Caco-2 (cell line): ENCODE data around the gene DCLRE1C. TPM values are rescaled to one million over a fixed set of nuclear protein-coding genes. Genes with fewer than 3 reads are reported as not detected.
A peak's percentile ranks its signal among the peaks of the same experiment; 100 is the strongest.
"Not testable (repeated sequence)": the region's sequence is repeated elsewhere in the genome, so short reads cannot be mapped to it uniquely, and the experiment has no call there.

Experiments
- BruUV-seq: library from RNA; stranded (reverse); fragments of 400-500 nt; replicated peaks from 2 replicates; lab custom pipeline; 2021; lab: Mats Ljungman, UMichigan
- CTCF ChIA-PET: fragments of 300-600 bp; sonication (Branson Sonifier 250); formaldehyde crosslinking; loops from one replicate; lab custom pipeline; 2022; ENCODE audit warnings: antibody characterized with exemption; lab: Charles Lee
- POLR2A ChIA-PET: fragments of 300-600 bp; sonication (Branson Sonifier 250); formaldehyde crosslinking; loops from one replicate; lab custom pipeline; 2022; ENCODE audit warnings: antibody characterized with exemption; lab: Charles Lee
- DNase-seq, 2 experiments: peaks; one replicate each; pipeline versions ENCODE4 v3.0.0 to v3.0.0-alpha.2; 2020 to 2022
- H3K27me3 ChIP-seq: replicated peaks from 2 replicates; pipeline ENCODE4 v1.6.0; 2011; ENCODE audit warnings: low read length; ENCODE audit not compliant: control insufficient read depth, insufficient read depth
- H3K36me3 ChIP-seq: 2 replicates; pipeline ENCODE4 v1.5.1; 2011; ENCODE audit warnings: low read length; ENCODE audit not compliant: control insufficient read depth, insufficient read depth
- H3K4me1 ChIP-seq: fragments of 250-450 bp; sonication (Bioruptor Pico); 2 replicates; pipeline ENCODE4 v1.5.1; 2020; ENCODE audit warnings: mild to moderate bottlenecking
- H3K4me3 ChIP-seq: 2 replicates; pipeline ENCODE4 v1.5.1; 2011; ENCODE audit warnings: low read depth, mild to moderate bottlenecking, control low read depth, low read length
- H3K9me3 ChIP-seq: fragments of 250-450 bp; sonication (Bioruptor Pico); 2 replicates; pipeline ENCODE4 v1.5.1; 2020; ENCODE audit warnings: mild to moderate bottlenecking, moderate library complexity
- H3K27ac Mint-ChIP-seq: one replicate; pipeline ENCODE4 v1.8.0; 2022; ENCODE audit warnings: mixed read lengths; ENCODE audit not compliant: unreplicated experiment
- H3K27me3 Mint-ChIP-seq: one replicate; pipeline ENCODE4 v1.8.0; 2022; ENCODE audit warnings: mixed read lengths; ENCODE audit not compliant: insufficient read depth, unreplicated experiment
- H3K36me3 Mint-ChIP-seq: one replicate; pipeline ENCODE4 v1.8.0; 2022; ENCODE audit warnings: mild to moderate bottlenecking, mixed read lengths; ENCODE audit not compliant: insufficient read depth, unreplicated experiment
- H3K4me1 Mint-ChIP-seq: one replicate; pipeline ENCODE4 v1.8.0; 2022; ENCODE audit warnings: low read depth, mixed read lengths; ENCODE audit not compliant: unreplicated experiment
- H3K4me3 Mint-ChIP-seq: one replicate; pipeline ENCODE4 v1.8.0; 2022; ENCODE audit warnings: mild to moderate bottlenecking, moderate library complexity, mixed read lengths; ENCODE audit not compliant: unreplicated experiment
- H3K9me3 Mint-ChIP-seq: one replicate; pipeline ENCODE4 v1.8.0; 2022; ENCODE audit warnings: mixed read lengths; ENCODE audit not compliant: unreplicated experiment
- intact Hi-C: fragments of 100-400 bp; cut with micrococcal nuclease; formaldehyde crosslinking; loops from one replicate; pipeline ENCODE4 v1.10.0; 2022; ENCODE audit not compliant: unreplicated experiment
- total RNA-seq: library from RNA; stranded (reverse); gene quantifications from 2 replicates; pipeline ENCODE4 v1.2.3, GENCODE V29; 2022
- TF ChIP-seq, protein P1 (sequence below), 2 experiments: fragments of 200-600 bp in 1 of 2; IDR thresholded peaks; 1 replicate in 1 of 2; 2 replicates in 1 of 2; pipeline versions ENCODE4 v1.5.1 to v1.8.0; 2011 to 2022; ENCODE audit warnings: antibody characterized with exemption in 1 of 2, control low read depth in 1 of 2, inconsistent platforms in 1 of 2, low read depth in 1 of 2, low read length in 1 of 2, mild to moderate bottlenecking in 1 of 2, moderate library complexity in 1 of 2; ENCODE audit not compliant: insufficient read depth in 1 of 2, severe bottlenecking in 1 of 2, unreplicated experiment in 1 of 2

Gene DCLRE1C
- total RNA-seq, 1 experiment from 2014 or later: 23.7 TPM

- TF ChIP-seq, protein P1, sequence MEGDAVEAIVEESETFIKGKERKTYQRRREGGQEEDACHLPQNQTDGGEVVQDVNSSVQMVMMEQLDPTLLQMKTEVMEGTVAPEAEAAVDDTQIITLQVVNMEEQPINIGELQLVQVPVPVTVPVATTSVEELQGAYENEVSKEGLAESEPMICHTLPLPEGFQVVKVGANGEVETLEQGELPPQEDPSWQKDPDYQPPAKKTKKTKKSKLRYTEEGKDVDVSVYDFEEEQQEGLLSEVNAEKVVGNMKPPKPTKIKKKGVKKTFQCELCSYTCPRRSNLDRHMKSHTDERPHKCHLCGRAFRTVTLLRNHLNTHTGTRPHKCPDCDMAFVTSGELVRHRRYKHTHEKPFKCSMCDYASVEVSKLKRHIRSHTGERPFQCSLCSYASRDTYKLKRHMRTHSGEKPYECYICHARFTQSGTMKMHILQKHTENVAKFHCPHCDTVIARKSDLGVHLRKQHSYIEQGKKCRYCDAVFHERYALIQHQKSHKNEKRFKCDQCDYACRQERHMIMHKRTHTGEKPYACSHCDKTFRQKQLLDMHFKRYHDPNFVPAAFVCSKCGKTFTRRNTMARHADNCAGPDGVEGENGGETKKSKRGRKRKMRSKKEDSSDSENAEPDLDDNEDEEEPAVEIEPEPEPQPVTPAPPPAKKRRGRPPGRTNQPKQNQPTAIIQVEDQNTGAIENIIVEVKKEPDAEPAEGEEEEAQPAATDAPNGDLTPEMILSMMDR (IDR thresholded peaks at IDR 0.05; ENCODE audit: insufficient read depth in 1 of 2, low read depth in 1 of 2, low read length in 1 of 2, severe bottlenecking in 1 of 2, unreplicated experiment in 1 of 2): no peak
- H3K4me3 Mint-ChIP-seq: no peak overlapping the region
- Histone ChIP-seq H3K4me3 (no peak overlapping the region), H3K9me3 (no peaks in the 10 kb centered on the region), H3K27me3 (no peaks in the 10 kb centered on the region), H3K4me1 (no peaks in the 10 kb centered on the region), H3K36me3 (no peaks in the 10 kb centered on the region)
- no peaks in the 10 kb centered on the region for H3K27me3 Mint-ChIP-seq
- H3K4me1 Mint-ChIP-seq: peaks cover 14% of the 10 kb centered on the region
- no TSS peak for BruUV-seq
- intact Hi-C loops: no loop called here
- no peak for DNase-seq
- H3K36me3 Mint-ChIP-seq: peaks cover 42% of the 10 kb centered on the region
- ChIA-PET POLR2A (interaction anchor here (0.6 kb wide), 1 partner anchor 60 kb away, joined by 4 read pairs; no protein-coding TSS in a partner anchor), CTCF (no interaction called here)
- H3K9me3 Mint-ChIP-seq: no peaks in the 10 kb centered on the region
- no peak overlapping the region for H3K27ac Mint-ChIP-seq
These were observed 80.7 kb downstream of the DCLRE1C start for GRCh38 chr10:14873090-14873760.

DNA sequence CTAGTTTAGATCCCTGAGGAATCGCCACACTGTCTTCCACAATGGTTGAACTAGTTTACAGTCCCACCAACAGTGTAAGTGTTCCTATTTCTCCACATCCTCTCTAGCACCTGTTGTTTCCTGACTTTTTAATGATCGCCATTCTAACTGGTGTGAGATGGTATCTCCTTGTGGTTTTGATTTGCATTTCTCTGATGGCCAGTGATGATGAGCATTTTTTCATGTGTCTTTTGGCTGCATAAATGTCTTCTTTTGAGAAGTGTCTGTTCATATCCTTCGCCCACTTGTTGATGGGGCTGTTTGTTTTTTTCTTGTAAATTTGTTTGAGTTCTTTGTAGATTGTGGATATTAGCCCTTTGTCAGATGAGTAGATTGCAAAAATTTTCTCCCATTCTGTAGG, 89.0 kb downstream of the DCLRE1C start:
- peaks cover 56% of the 10 kb centered on the region for H3K36me3 Mint-ChIP-seq
- H3K9me3 Mint-ChIP-seq: not testable (repeated sequence)

GRCh38 chr10:14864466-14864865, 89.4 kb downstream of the DCLRE1C start:
- Mint-ChIP-seq H3K4me1 (peaks cover 12% of the 10 kb centered on the region), H3K36me3 (peaks cover 52% of the 10 kb centered on the region)
- H3K27me3 ChIP-seq, CTCF ChIA-PET, H3K27ac Mint-ChIP-seq, H3K9me3 ChIP-seq, H3K36me3 ChIP-seq, DNase-seq, H3K4me1 ChIP-seq, H3K9me3 Mint-ChIP-seq, BruUV-seq, intact Hi-C loops, H3K4me3 Mint-ChIP-seq, H3K4me3 ChIP-seq, H3K27me3 Mint-ChIP-seq, POLR2A ChIA-PET: not testable (repeated sequence)

More for the DNA sequence above, 89.0 kb downstream of the DCLRE1C start:
- H3K9me3 ChIP-seq, H3K4me3 ChIP-seq, CTCF ChIA-PET, H3K27ac Mint-ChIP-seq, H3K36me3 ChIP-seq, H3K27me3 ChIP-seq, H3K4me1 ChIP-seq, intact Hi-C loops, BruUV-seq, DNase-seq, H3K4me3 Mint-ChIP-seq, POLR2A ChIA-PET, H3K27me3 Mint-ChIP-seq: not testable (repeated sequence)
- H3K4me1 Mint-ChIP-seq: peaks cover 12% of the 10 kb centered on the region

DNA sequence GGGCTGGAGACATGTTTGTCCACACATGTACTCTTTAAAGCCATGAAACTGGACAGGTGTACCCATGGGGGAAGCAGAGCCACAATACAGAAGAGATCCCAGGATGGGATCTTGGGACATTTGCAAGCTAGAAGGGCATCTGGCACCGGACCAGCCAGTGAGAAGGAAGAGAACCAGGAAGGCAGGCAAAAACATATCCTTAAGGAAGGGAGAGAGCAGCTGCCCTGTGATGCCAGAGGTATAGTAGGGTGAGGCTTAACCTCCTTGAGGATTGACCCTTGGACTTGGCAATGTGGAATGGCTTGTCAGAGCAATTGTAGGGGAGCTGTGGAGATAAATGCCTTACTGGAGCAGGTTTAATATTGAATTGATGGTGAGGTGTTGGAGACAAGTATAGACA, 93.1 kb downstream of the DCLRE1C start:
- intact Hi-C loops: no loop called here
- peaks cover 12% of the 10 kb centered on the region for H3K4me1 Mint-ChIP-seq
- H3K27me3 Mint-ChIP-seq: no peaks in the 10 kb centered on the region
- POLR2A ChIA-PET: interaction anchor here (2.5 kb wide), 1 partner anchor 17 kb away, joined by 12 read pairs; the partner anchor contains the start of gene SUV39H2
- Histone ChIP-seq H3K4me3 (no peak overlapping the region), H3K36me3 (peaks cover 1% of the 10 kb centered on the region; the same call in 1 of the 2 replicates), H3K4me1 (0 out of 2 replicates have a peak, but pooled peaks cover 4% of the 10 kb centered on the region), H3K27me3 (no peaks in the 10 kb centered on the region), H3K9me3 (no peaks in the 10 kb centered on the region)
- CTCF ChIA-PET: interaction anchor here (1.2 kb wide), 1 partner anchor 17 kb away, joined by 5 read pairs; the partner anchor contains the start of gene SUV39H2
- BruUV-seq: no TSS peak
- no peaks in the 10 kb centered on the region for H3K9me3 Mint-ChIP-seq
- H3K27ac Mint-ChIP-seq: peak overlapping the region; percentile 21
- TF ChIP-seq, protein P1 (IDR thresholded peaks at IDR 0.05; ENCODE audit: insufficient read depth in 1 of 2, low read depth in 1 of 2, low read length in 1 of 2, severe bottlenecking in 1 of 2, unreplicated experiment in 1 of 2): peak in 1 of 2 experiments; percentile 3
- H3K36me3 Mint-ChIP-seq: peaks cover 36% of the 10 kb centered on the region
- no peak overlapping the region for H3K4me3 Mint-ChIP-seq
- no peak for DNase-seq
